ENCODE results near the gene PFKFB4. TPM values are rescaled to one million over a fixed set of nuclear protein-coding genes. Genes with fewer than 3 reads are reported as not detected.

PFKFB4 gene
- 1 to 10 TPM; 1.6 to 8.8 (median 2.5) TPM for total RNA-seq

GRCh38 chr3:48556796-48557626 lies at the start of gene PFKFB4:
Gene PFKFB4 (minus strand): TSS chr3:48556803. CDS start chr3:48556777, 26 bp downstream.
- TF ChIP-seq CTCF (IDR thresholded peaks at IDR 0.05; ENCODE audit: low read depth) = no peak

GRCh38 chr3:48601622-48601994 lies 45.0 kb upstream of the PFKFB4 start:
- TF ChIP-seq CTCF (IDR thresholded peaks at IDR 0.05; ENCODE audit: low read depth) = no peak

GRCh38 chr3:48600711-48601621 lies 44.4 kb upstream of the PFKFB4 start:
- TF ChIP-seq CTCF (IDR thresholded peaks at IDR 0.05; ENCODE audit: low read depth) = no peak

GRCh38 chr3:48599509-48600285 lies 43.1 kb upstream of the PFKFB4 start:
- TF ChIP-seq CTCF (IDR thresholded peaks at IDR 0.05; ENCODE audit: low read depth) = no peak

GRCh38 chr3:48599077-48599501 lies 42.5 kb upstream of the PFKFB4 start:
- TF ChIP-seq CTCF (IDR thresholded peaks at IDR 0.05; ENCODE audit: low read depth) = no peak

- no peak for TF ChIP-seq CTCF (IDR thresholded peaks at IDR 0.05; ENCODE audit: low read depth)
Observed at GRCh38 chr3:48598323-48599076, 41.9 kb upstream of the PFKFB4 start.
